PC-9 (cell line): ENCODE measurements around the gene SYNGR2.

Experiments used
- EZH2 ChIP-seq: fragments of 200-600 bp; sonication (generic); IDR thresholded peaks from 2 replicates; pipeline ENCODE4 v1.8.0; 2017; ENCODE audit warnings: antibody characterized with exemption, low read depth
- TF ChIP-seq, protein P1 (sequence below): fragments of 200-600 bp; sonication (generic); conservative IDR thresholded peaks from 2 replicates; pipeline ENCODE4 v1.6.1; 2017; ENCODE audit warnings: mixed run types, antibody characterized with exemption, mild to moderate bottlenecking, moderate library complexity

DNA sequence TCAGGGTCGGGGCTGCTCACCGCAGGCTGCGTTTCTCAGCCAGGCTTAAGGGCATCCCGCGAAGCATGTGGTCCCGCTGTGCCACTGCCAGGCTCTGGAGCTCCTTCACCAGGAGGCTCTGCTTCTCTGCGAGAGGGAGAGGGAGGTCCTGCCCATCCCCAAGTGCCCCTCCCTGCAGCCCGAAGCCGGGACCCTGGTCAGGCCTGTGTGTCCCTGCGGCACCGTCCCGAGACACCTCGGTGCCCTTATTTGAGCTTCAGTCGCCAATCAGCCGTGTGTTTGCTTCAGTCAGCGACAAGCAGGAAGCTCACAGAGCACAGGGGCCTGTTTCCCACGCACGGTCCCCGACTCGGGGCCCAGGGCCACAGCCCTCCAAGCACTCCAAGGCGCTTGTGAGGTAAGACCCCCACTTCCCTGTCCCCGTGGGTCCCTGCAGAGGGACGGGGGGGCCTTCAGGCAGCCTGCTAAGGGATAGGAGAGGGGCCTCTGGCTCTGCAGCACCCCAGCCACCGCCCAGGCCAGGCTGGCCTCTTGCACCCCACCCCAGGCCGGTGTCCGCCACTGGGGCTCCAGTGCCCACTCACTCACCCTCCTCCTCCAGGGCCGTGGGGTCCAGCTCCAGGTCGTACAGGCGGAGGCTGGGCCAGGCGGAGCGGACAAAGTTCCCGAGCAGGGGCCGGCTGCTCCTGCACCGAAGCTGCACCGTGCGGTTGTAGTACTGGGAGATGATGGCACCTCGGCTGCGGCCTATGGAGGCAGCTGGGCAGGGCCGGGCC, 43.1 kb upstream of the SYNGR2 start:
- TF ChIP-seq, protein P1, sequence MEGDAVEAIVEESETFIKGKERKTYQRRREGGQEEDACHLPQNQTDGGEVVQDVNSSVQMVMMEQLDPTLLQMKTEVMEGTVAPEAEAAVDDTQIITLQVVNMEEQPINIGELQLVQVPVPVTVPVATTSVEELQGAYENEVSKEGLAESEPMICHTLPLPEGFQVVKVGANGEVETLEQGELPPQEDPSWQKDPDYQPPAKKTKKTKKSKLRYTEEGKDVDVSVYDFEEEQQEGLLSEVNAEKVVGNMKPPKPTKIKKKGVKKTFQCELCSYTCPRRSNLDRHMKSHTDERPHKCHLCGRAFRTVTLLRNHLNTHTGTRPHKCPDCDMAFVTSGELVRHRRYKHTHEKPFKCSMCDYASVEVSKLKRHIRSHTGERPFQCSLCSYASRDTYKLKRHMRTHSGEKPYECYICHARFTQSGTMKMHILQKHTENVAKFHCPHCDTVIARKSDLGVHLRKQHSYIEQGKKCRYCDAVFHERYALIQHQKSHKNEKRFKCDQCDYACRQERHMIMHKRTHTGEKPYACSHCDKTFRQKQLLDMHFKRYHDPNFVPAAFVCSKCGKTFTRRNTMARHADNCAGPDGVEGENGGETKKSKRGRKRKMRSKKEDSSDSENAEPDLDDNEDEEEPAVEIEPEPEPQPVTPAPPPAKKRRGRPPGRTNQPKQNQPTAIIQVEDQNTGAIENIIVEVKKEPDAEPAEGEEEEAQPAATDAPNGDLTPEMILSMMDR = no peak
- TF ChIP-seq EZH2 = no peak
